ENCODE results near the gene SARM1. TPM values are rescaled to one million over a fixed set of nuclear protein-coding genes. Genes with fewer than 3 reads are reported as not detected.
A peak's percentile ranks its signal among the peaks of the same experiment; 100 is the strongest.

The SARM1 gene
- total and polyA plus RNA-seq, 2 of the 13 experiments (the other 11 are each of a cell fraction or from before 2014, with no cell fraction given) = 0.73 to 0.86 TPM

- peak; percentile 72; the same call in 1 of the 2 replicates for TF ChIP-seq REPIN1 (CRISPR knock-in tag; IDR thresholded peaks at IDR 0.05; ENCODE audit: borderline replicate concordance, low read depth)
- TF ChIP-seq HBP1 (CRISPR knock-in tag; IDR thresholded peaks at IDR 0.05; ENCODE audit: low read depth) = peak; percentile 85; the same call in 1 of the 2 replicates
- TF ChIP-seq ZNF136 (CRISPR knock-in tag; IDR thresholded peaks at IDR 0.05; ENCODE audit: low read depth) = no peak
- peak; percentile 100 for TF ChIP-seq CREB1 (IDR thresholded peaks at IDR 0.05)
- TF ChIP-seq CREB1 (CRISPR knock-in tag; IDR thresholded peaks at IDR 0.05) = peak; percentile 99
- TF ChIP-seq, protein P1, sequence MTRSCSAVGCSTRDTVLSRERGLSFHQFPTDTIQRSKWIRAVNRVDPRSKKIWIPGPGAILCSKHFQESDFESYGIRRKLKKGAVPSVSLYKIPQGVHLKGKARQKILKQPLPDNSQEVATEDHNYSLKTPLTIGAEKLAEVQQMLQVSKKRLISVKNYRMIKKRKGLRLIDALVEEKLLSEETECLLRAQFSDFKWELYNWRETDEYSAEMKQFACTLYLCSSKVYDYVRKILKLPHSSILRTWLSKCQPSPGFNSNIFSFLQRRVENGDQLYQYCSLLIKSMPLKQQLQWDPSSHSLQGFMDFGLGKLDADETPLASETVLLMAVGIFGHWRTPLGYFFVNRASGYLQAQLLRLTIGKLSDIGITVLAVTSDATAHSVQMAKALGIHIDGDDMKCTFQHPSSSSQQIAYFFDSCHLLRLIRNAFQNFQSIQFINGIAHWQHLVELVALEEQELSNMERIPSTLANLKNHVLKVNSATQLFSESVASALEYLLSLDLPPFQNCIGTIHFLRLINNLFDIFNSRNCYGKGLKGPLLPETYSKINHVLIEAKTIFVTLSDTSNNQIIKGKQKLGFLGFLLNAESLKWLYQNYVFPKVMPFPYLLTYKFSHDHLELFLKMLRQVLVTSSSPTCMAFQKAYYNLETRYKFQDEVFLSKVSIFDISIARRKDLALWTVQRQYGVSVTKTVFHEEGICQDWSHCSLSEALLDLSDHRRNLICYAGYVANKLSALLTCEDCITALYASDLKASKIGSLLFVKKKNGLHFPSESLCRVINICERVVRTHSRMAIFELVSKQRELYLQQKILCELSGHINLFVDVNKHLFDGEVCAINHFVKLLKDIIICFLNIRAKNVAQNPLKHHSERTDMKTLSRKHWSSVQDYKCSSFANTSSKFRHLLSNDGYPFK (CRISPR knock-in tag; IDR thresholded peaks at IDR 0.05; ENCODE audit: borderline replicate concordance) = peak; percentile 95
- no peak for TF ChIP-seq ZNF549 (CRISPR knock-in tag; IDR thresholded peaks at IDR 0.05)
- TF ChIP-seq SATB2 (CRISPR knock-in tag; IDR thresholded peaks at IDR 0.05) = no peak
- peak; percentile 95 for TF ChIP-seq GATAD1 (CRISPR knock-in tag; IDR thresholded peaks at IDR 0.05)
- peak; percentile 86; the same call in 1 of the 2 replicates for TF ChIP-seq ZNF441 (CRISPR knock-in tag; IDR thresholded peaks at IDR 0.05; ENCODE audit: borderline replicate concordance)
- TF ChIP-seq KDM3A (CRISPR knock-in tag; IDR thresholded peaks at IDR 0.05; ENCODE audit: low read depth) = no peak
- TF ChIP-seq MYC (CRISPR knock-in tag; IDR thresholded peaks at IDR 0.05; ENCODE audit: borderline replicate concordance) = peak; percentile 49; the same call in 1 of the 2 replicates
- no peak for TF ChIP-seq TCF7L2 (IDR thresholded peaks at IDR 0.05; ENCODE audit: low read depth, low read length)
- TF ChIP-seq CBFB (CRISPR knock-in tag; IDR thresholded peaks at IDR 0.05) = peak; percentile 60
- no peak for TF ChIP-seq TRIM24 (CRISPR knock-in tag; IDR thresholded peaks at IDR 0.05)
- TF ChIP-seq ZKSCAN5 (CRISPR knock-in tag; IDR thresholded peaks at IDR 0.05) = no peak
- TF ChIP-seq, protein P2, sequence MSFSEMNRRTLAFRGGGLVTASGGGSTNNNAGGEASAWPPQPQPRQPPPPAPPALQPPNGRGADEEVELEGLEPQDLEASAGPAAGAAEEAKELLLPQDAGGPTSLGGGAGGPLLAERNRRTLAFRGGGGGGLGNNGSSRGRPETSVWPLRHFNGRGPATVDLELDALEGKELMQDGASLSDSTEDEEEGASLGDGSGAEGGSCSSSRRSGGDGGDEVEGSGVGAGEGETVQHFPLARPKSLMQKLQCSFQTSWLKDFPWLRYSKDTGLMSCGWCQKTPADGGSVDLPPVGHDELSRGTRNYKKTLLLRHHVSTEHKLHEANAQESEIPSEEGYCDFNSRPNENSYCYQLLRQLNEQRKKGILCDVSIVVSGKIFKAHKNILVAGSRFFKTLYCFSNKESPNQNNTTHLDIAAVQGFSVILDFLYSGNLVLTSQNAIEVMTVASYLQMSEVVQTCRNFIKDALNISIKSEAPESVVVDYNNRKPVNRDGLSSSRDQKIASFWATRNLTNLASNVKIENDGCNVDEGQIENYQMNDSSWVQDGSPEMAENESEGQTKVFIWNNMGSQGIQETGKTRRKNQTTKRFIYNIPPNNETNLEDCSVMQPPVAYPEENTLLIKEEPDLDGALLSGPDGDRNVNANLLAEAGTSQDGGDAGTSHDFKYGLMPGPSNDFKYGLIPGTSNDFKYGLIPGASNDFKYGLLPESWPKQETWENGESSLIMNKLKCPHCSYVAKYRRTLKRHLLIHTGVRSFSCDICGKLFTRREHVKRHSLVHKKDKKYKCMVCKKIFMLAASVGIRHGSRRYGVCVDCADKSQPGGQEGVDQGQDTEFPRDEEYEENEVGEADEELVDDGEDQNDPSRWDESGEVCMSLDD (CRISPR knock-in tag; IDR thresholded peaks at IDR 0.05; ENCODE audit: borderline replicate concordance) = no peak; the same call in 1 of the 2 replicates
- no peak for TF ChIP-seq ATRX (CRISPR knock-in tag; IDR thresholded peaks at IDR 0.05; ENCODE audit: borderline replicate concordance)
- TF ChIP-seq RCOR2 (CRISPR knock-in tag; IDR thresholded peaks at IDR 0.05) = no peak
- no peak for TF ChIP-seq MZF1 (CRISPR knock-in tag; IDR thresholded peaks at IDR 0.05; ENCODE audit: borderline replicate concordance)
These were observed 36.1 kb upstream of the SARM1 start, which contains the start of the genes IFT20 and TNFAIP1 (continued) for GRCh38 chr17:28335201-28335958.
